ENCODE results near the gene RPL36A. TPM values are rescaled to one million over a fixed set of nuclear protein-coding genes. Genes with fewer than 3 reads are reported as not detected.

The RPL36A gene
- total and polyA plus RNA-seq, 2 of the 13 experiments (the other 11 are each of a cell fraction or from before 2014, with no cell fraction given) = 1,152 to 1,716 TPM

GRCh38 chrX:101348452-101349192, 42.2 kb upstream of the RPL36A start, which contains the start of gene TIMM8A (continued):
- TF ChIP-seq ZNF281 (CRISPR knock-in tag; IDR thresholded peaks at IDR 0.05; ENCODE audit: borderline replicate concordance) (no peak), MAX (IDR thresholded peaks at IDR 0.05) (peak; percentile 86), ZNF12 (CRISPR knock-in tag; IDR thresholded peaks at IDR 0.05) (no peak), ZNF224 (CRISPR knock-in tag; IDR thresholded peaks at IDR 0.05) (no peak), TEF (CRISPR knock-in tag; IDR thresholded peaks at IDR 0.05) (no peak), ATF2 (CRISPR knock-in tag; IDR thresholded peaks at IDR 0.05) (no peak), ESRRA (CRISPR knock-in tag; IDR thresholded peaks at IDR 0.05; ENCODE audit: low read depth) (no peak), ZNF737 (CRISPR knock-in tag; IDR thresholded peaks at IDR 0.05; ENCODE audit: borderline replicate concordance) (no peak), NR2F2 (IDR thresholded peaks at IDR 0.05; ENCODE audit: borderline replicate concordance, low read depth) (no peak), CREB1 (IDR thresholded peaks at IDR 0.05) (no peak), CREB1 (CRISPR knock-in tag; IDR thresholded peaks at IDR 0.05) (no peak; the same call in 1 of the 2 replicates), BATF2 (CRISPR knock-in tag; IDR thresholded peaks at IDR 0.05) (no peak), FOXM1 (CRISPR knock-in tag; IDR thresholded peaks at IDR 0.05) (no peak), ZNF512B (CRISPR knock-in tag; IDR thresholded peaks at IDR 0.05; ENCODE audit: borderline replicate concordance) (no peak), TCF7L2 (IDR thresholded peaks at IDR 0.05; ENCODE audit: low read depth, low read length) (no peak), ZNF567 (CRISPR knock-in tag; IDR thresholded peaks at IDR 0.05; ENCODE audit: borderline replicate concordance) (no peak), HOXA3 (CRISPR knock-in tag; IDR thresholded peaks at IDR 0.05) (peak; percentile 49), KMT2A (CRISPR knock-in tag; IDR thresholded peaks at IDR 0.05) (peak; percentile 67; the same call in 1 of the 2 replicates), ZFY (CRISPR knock-in tag; IDR thresholded peaks at IDR 0.05) (peak; percentile 19; the same call in 1 of the 2 replicates), RFXAP (CRISPR knock-in tag; IDR thresholded peaks at IDR 0.05; ENCODE audit: borderline replicate concordance) (no peak; the same call in 1 of the 2 replicates), KMT2B (CRISPR knock-in tag; IDR thresholded peaks at IDR 0.05) (0 out of 2 replicates have a peak, but pooled peaks have one; percentile 28), NR3C1 (CRISPR knock-in tag; IDR thresholded peaks at IDR 0.05) (no peak), NFIC (IDR thresholded peaks at IDR 0.05; ENCODE audit: low read length) (no peak)
